Measurements from ENCODE around the gene CCK.

DNA sequence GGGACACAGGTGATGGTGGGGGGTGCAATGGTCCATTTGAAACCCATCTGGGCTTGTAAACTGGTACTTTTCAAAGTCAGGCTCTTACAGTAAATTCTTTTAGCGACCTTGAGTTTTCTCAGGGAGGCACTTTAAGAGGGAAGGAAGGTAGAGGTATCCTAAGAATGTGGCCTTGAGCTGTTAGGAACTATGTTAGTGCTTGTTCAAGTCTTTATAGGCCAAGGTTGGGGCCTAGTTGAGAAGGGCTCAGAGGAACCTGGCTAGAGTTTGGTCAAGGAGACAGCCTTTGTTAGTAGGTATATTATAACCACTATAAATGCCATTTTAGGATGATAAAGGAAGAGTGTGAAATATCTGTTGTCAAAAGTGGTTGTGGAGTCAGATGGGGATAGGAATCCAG lies 9.2 kb upstream of the CCK start:
- TF ChIP-seq, protein P1, sequence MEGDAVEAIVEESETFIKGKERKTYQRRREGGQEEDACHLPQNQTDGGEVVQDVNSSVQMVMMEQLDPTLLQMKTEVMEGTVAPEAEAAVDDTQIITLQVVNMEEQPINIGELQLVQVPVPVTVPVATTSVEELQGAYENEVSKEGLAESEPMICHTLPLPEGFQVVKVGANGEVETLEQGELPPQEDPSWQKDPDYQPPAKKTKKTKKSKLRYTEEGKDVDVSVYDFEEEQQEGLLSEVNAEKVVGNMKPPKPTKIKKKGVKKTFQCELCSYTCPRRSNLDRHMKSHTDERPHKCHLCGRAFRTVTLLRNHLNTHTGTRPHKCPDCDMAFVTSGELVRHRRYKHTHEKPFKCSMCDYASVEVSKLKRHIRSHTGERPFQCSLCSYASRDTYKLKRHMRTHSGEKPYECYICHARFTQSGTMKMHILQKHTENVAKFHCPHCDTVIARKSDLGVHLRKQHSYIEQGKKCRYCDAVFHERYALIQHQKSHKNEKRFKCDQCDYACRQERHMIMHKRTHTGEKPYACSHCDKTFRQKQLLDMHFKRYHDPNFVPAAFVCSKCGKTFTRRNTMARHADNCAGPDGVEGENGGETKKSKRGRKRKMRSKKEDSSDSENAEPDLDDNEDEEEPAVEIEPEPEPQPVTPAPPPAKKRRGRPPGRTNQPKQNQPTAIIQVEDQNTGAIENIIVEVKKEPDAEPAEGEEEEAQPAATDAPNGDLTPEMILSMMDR (IDR thresholded peaks at IDR 0.05): no peak
- no peak for TF ChIP-seq POLR2A (IDR thresholded peaks at IDR 0.05)

Data from testis (tissue), 2 donors.